GM21447 (cell line): Measurements from ENCODE around the gene CNTLN.
"Not testable (repeated sequence)": the region's sequence is repeated elsewhere in the genome, so short reads cannot be mapped to it uniquely, and the experiment has no call there.

Source experiments
- ATAC-seq: cut with Tn5 transposase; IDR thresholded peaks from one replicate; pipeline ENCODE4 v1.9.1; 2021; ENCODE audit not compliant: unreplicated experiment

The CNTLN gene

GRCh38 chr9:17291766-17292165 lies 156.9 kb downstream of the CNTLN start:
- ATAC-seq = no peak

- ATAC-seq = no peak
Observed at GRCh38 chr9:17293685-17294084, 158.8 kb downstream of the CNTLN start.

GRCh38 chr9:17294822-17295624 lies 160.2 kb downstream of the CNTLN start:
- ATAC-seq = no peak

- no peak for ATAC-seq
Observed at GRCh38 chr9:17315341-17315740, 180.5 kb downstream of the CNTLN start.

GRCh38 chr9:17318821-17319320 lies 184.0 kb downstream of the CNTLN start:
- ATAC-seq = no peak

GRCh38 chr9:17319864-17320263 lies 185.0 kb downstream of the CNTLN start:
- ATAC-seq = no peak

- no peak for ATAC-seq
Observed at GRCh38 chr9:17322882-17323864, 188.3 kb downstream of the CNTLN start.

GRCh38 chr9:17328331-17328730 lies 193.5 kb downstream of the CNTLN start:
- ATAC-seq = no peak

- no peak for ATAC-seq
Observed at GRCh38 chr9:17330097-17330496, 195.3 kb downstream of the CNTLN start.

- no peak for ATAC-seq
Observed at GRCh38 chr9:17332115-17332514, 197.3 kb downstream of the CNTLN start.

GRCh38 chr9:17339156-17339555 lies 204.3 kb downstream of the CNTLN start:
- ATAC-seq = no peak

- ATAC-seq = no peak
Observed at GRCh38 chr9:17342696-17343095, 207.9 kb downstream of the CNTLN start.

- ATAC-seq = no peak
Observed at GRCh38 chr9:17349831-17350230, 215.0 kb downstream of the CNTLN start.

GRCh38 chr9:17354006-17354405 lies 219.2 kb downstream of the CNTLN start:
- ATAC-seq = not testable (repeated sequence)

GRCh38 chr9:17361378-17361777 lies 226.5 kb downstream of the CNTLN start:
- ATAC-seq = no peak

- ATAC-seq = no peak
Observed at GRCh38 chr9:17367035-17367434, 232.2 kb downstream of the CNTLN start.

GRCh38 chr9:17380126-17380861 lies 245.5 kb downstream of the CNTLN start:
- ATAC-seq = no peak

GRCh38 chr9:17387565-17387964 lies 252.7 kb downstream of the CNTLN start:
- no peak for ATAC-seq

GRCh38 chr9:17389026-17389425 lies 254.2 kb downstream of the CNTLN start:
- no peak for ATAC-seq

- ATAC-seq = no peak
Observed at GRCh38 chr9:17394881-17395510, 260.2 kb downstream of the CNTLN start.
